ENCODE data around the gene ARF5.

- TF ChIP-seq CTCF (IDR thresholded peaks at IDR 0.05) (no peak), POLR2A (IDR thresholded peaks at IDR 0.05) (no peak)
These were observed 38.0 kb upstream of the ARF5 start for GRCh38 chr7:127550247-127550646.

All from vagina (tissue), 2 donors.